Psoas muscle (tissue), 8 donors: Measurements from ENCODE around the gene RNF138. TPM values are rescaled to one million over a fixed set of nuclear protein-coding genes. Genes with fewer than 3 reads are reported as not detected.

Experiments used
- ATAC-seq, 4 donors: fragments of 200-7000 bp; cut with Tn5 transposase; one replicate each; pipeline ENCODE4 v1.9.1; 2020; ENCODE audit warnings: moderate library complexity in 3 of 4, mild to moderate bottlenecking in 2 of 4
- DNase-seq, 2 donors: peaks; one replicate each; pipeline ENCODE4 v3.0.0-alpha.2; 2020
- H3K27ac ChIP-seq: fragments of 200-600 bp; one replicate; pipeline ENCODE4 v1.8.0; 2022
- H3K27me3 ChIP-seq, 3 donors: fragments of 200-600 bp in 1 of 3; one replicate each; pipeline versions ENCODE4 v1.6.1 to v1.8.0; 2013 to 2022; ENCODE audit warnings: low read length in 2 of 3, mild to moderate bottlenecking in 2 of 3, moderate library complexity in 1 of 3; ENCODE audit not compliant: insufficient read depth in 3 of 3
- H3K36me3 ChIP-seq, 2 donors: fragments of 200-600 bp in 1 of 2; one replicate each; pipeline versions ENCODE4 v1.6.1 to v1.8.0; 2013 to 2022; ENCODE audit warnings: low read depth in 1 of 2, mild to moderate bottlenecking in 1 of 2, moderate library complexity in 1 of 2; ENCODE audit not compliant: insufficient read depth in 1 of 2
- H3K4me1 ChIP-seq: fragments of 200-600 bp; one replicate; pipeline ENCODE4 v1.8.0; 2022
- H3K4me3 ChIP-seq: fragments of 200-600 bp; one replicate; pipeline ENCODE4 v1.8.0; 2022; ENCODE audit warnings: mild to moderate bottlenecking
- H3K9me3 ChIP-seq: fragments of 200-600 bp; one replicate; pipeline ENCODE4 v1.8.0; 2022
- WGBS, 3 donors: extraction: QIAGEN DNeasy Blood & Tissue Kit; methylation state at CpG; one replicate each; pipeline versions ENCODE4 v1.1.6 to v1.1.7; 2013; 5-methylcytosine and 5-hydroxymethylcytosine counted together
- intact Hi-C, 2 donors: fragments of 100-400 bp; cut with DNase I; formaldehyde crosslinking; loops; one replicate each; pipeline versions ENCODE4 v1.11.0 to v1.14.2; 2022
- polyA plus RNA-seq, 3 donors: library from polyadenylated mRNA; stranded (reverse); fragments of 200-250 nt; gene quantifications; one replicate each; pipeline ENCODE4 v1.2.3, GENCODE V29; 2013
- total RNA-seq, 4 donors: library from RNA; stranded (reverse); fragmentation: NEBNext Ultra II Directional in 2 of 4; extraction: Animal tissue kit (Norgen Biotek cat#: 25700) in 2 of 4; gene quantifications; one replicate each; pipeline versions ENCODE4 v1.2.1 to v1.2.4, GENCODE V29; 2021 to 2023
- TF ChIP-seq, protein P1 (sequence below): fragments of 200-600 bp; IDR thresholded peaks from one replicate; pipeline ENCODE4 v1.8.0; 2022; ENCODE audit warnings: antibody characterized with exemption
- donor health status: healthy with polysubstance abuse.
- donor health status: DM: no; HTN: no; CAD: no; lungs with moderate emphysema.
- donor health status: Bipolar disorder and iron deficiency.
- donor health status: healthy.
- donor health status: DM: yes; HTN: yes; CAD: no.
- donor health status: DM: no; HTN: no; CAD: no.
- donor health status: DM: no; HTN: no; CAD: no.
- donor health status: DM: yes; HTN: yes; CAD: no.

The RNF138 gene
- total and polyA plus RNA-seq, 7 donors = 3.6 to 10.1 (median 7.2) TPM

DNA sequence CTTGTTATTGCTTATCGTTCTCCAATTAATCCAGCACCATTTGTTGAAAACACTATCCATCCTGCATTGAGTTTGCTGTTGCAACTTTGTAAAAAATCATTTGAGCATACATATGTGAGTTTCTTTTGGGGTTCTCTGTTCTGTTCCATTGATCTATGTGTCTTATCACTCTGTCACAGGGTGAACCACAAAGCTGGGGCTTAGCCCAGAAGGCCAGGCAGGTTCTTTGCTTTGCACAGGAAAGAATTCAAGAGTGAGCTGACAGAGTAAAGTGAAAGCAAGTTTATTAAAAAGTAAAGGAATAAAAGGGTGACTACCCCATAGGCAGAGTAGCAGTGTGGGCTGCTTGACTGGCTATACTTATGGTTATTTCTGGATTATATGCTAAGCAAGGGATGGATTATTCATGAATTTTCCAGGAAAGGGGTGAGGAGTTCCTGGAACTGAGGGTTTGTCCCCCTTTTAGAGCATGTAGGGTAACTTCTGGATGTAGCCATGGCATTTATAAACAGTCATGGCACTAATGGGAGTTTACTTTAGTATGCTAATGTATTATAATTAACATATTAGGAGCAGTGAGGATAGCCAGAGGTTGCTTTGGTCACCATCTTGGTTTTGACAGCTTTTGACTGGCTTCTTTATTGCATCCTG lies 46.8 kb downstream of the RNF138 start:
- intact Hi-C loops = no loop called here
- TF ChIP-seq, protein P1, sequence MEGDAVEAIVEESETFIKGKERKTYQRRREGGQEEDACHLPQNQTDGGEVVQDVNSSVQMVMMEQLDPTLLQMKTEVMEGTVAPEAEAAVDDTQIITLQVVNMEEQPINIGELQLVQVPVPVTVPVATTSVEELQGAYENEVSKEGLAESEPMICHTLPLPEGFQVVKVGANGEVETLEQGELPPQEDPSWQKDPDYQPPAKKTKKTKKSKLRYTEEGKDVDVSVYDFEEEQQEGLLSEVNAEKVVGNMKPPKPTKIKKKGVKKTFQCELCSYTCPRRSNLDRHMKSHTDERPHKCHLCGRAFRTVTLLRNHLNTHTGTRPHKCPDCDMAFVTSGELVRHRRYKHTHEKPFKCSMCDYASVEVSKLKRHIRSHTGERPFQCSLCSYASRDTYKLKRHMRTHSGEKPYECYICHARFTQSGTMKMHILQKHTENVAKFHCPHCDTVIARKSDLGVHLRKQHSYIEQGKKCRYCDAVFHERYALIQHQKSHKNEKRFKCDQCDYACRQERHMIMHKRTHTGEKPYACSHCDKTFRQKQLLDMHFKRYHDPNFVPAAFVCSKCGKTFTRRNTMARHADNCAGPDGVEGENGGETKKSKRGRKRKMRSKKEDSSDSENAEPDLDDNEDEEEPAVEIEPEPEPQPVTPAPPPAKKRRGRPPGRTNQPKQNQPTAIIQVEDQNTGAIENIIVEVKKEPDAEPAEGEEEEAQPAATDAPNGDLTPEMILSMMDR = no peak
- Histone ChIP-seq H3K27ac (no peak overlapping the region), H3K27me3 (no peaks in the 10 kb centered on the region), H3K36me3 (no peaks in the 10 kb centered on the region), H3K9me3 (no peaks in the 10 kb centered on the region), H3K4me1 (no peaks in the 10 kb centered on the region), H3K4me3 (no peak overlapping the region)
- 79 to 89% (median 82%) methylated on average over 1 of the region's 1 CpG for WGBS, 3 donors
- DNase-seq (no peak), ATAC-seq (no peak)

DNA sequence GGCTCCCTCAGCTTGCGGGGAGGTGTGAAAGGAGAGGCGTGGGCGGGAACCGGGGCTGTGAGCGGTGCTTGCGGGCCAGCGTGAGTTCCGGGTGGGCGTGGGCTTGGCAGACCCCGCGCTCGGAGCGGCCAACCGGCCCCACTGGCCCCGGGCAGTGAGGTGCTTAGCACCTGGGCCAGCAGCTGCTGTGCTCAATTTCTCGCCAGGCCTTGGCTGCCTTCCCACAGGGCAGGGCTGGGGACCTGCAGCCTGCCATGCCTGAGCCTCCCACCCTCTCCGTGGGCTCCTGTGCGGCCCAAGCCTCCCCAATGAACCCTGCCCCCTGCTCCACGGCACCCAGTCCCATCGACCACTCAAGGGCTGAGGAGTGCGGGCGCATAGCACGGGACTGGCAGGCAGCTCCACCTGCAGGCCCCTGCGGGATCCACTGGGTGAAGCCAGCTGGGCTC lies 48.2 kb downstream of the RNF138 start:
- H3K36me3 ChIP-seq = no peaks in the 10 kb centered on the region
- 90 to 99% (median 92%) methylated on average over 16 to 24 of the region's 24 CpGs for WGBS, 3 donors
- no peak for DNase-seq

DNA sequence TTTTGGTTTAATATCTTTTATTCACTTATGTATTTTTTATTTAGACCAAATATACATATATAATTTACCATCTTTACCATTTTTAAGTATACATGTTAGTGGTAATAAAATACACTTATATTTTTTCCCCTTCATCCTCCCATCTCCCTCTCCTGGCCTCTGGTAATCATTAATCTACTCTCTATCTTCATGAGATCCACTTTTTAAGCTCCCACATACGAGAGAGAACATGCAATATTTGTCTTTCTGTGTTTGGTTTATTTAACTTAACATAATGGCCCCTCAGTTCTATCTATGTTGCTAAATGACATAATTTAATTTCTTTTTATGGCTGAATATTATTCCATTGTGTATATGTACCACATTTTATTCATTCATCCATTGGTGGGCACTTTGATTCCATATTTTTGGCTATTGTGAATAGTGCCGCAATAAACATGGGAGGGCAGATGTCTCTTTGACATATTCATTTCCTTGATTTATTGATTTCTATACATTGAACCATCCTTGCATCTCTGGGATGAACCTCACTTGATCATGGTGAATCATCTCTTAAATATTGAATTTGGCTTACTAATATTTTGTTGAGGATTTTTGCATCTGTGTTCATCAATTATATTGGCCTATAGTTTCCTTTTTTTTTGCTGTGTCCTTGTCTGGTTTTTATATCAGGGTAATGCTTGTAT lies 56.7 kb downstream of the RNF138 start:
- intact Hi-C loops = no loop called here
- 72 to 91% (median 73%) methylated on average over 2 of the region's 2 CpGs for WGBS, 3 donors
- no peak for ATAC-seq
- no peak overlapping the region for H3K27ac ChIP-seq
- no peak for DNase-seq
- no peaks in the 10 kb centered on the region for H3K9me3 ChIP-seq
- no peaks in the 10 kb centered on the region for H3K4me1 ChIP-seq
- TF ChIP-seq, protein P1 = no peak
- no peaks in the 10 kb centered on the region for H3K36me3 ChIP-seq
- no peak overlapping the region for H3K4me3 ChIP-seq
- H3K27me3 ChIP-seq = no peaks in the 10 kb centered on the region

More for the DNA sequence above, 48.2 kb downstream of the RNF138 start:
- Histone ChIP-seq H3K4me1 (no peaks in the 10 kb centered on the region), H3K27ac (no peak overlapping the region), H3K4me3 (no peak overlapping the region), H3K9me3 (no peaks in the 10 kb centered on the region), H3K27me3 (no peaks in the 10 kb centered on the region)
- ATAC-seq = no peak
- TF ChIP-seq, protein P1 = no peak
- intact Hi-C loops = no loop called here

DNA sequence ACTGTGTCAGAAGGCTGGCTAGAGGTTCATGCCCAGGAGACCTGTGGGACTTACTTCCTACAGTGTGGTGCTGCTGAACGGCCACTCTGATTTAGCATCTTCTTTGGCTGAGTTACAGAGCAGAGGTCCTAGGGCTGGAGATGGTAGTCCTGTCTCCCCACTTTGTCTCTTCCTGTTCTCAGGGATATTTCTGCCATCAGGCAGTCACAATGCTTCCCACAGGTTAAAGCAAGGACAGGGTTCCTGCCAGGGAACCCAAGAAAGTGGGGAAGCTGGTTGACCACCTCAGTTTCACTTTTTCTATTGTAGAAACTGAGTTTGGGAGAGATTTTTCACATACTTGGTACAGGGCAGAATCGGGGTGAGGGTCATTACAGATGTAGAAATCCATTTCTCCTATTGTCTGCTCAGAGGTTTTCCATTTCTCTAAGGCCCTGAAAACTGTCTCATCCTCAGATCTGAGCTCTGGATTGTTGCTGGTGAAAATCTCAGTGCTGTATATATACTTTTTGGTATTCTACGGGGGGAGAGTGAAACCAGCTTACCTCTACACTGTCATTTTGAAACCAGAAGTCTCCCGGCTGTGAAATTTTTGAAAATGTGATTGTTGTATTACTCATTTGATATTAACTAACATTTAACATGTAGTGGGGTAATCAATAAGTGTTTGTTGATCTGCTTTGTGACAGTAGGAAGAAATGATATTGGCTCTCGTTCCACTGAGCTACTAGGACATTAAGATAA lies 61.2 kb downstream of the RNF138 start:
- DNase-seq (no peak), ATAC-seq (no peak)
- H3K36me3 ChIP-seq = no peaks in the 10 kb centered on the region
- no peaks in the 10 kb centered on the region for H3K9me3 ChIP-seq
- intact Hi-C loops = loop anchor here in 1 of 2 donors (10.0 kb wide), 1 partner anchor 322 kb away; the partner anchor contains the start of gene GAREM1
- H3K4me1 ChIP-seq = no peaks in the 10 kb centered on the region
- no peaks in the 10 kb centered on the region for H3K27me3 ChIP-seq
- H3K4me3 ChIP-seq = no peak overlapping the region
- WGBS, 3 donors = 86 to 88% (median 88%) methylated on average over 5 of the region's 5 CpGs
- TF ChIP-seq, protein P1 = no peak
- H3K27ac ChIP-seq = no peak overlapping the region
